HepG2 (cell line): ENCODE data around the gene CHD2. TPM values are rescaled to one million over a fixed set of nuclear protein-coding genes. Genes with fewer than 3 reads are reported as not detected.

Source experiments
- AKAP8 ChIP-seq: sonication (generic); formaldehyde crosslinking; IDR thresholded peaks from 2 replicates; pipeline ENCODE4 v1.5.1; 2020; ENCODE audit warnings: mild to moderate bottlenecking, missing genetic modification reagents
- BRCA1 ChIP-seq: sonication (generic); formaldehyde crosslinking; IDR thresholded peaks from 2 replicates; pipeline ENCODE4 v1.4.0; 2020; ENCODE audit warnings: missing genetic modification reagents
- CC2D1A ChIP-seq: sonication (generic); formaldehyde crosslinking; IDR thresholded peaks from 2 replicates; pipeline ENCODE4 v1.8.1; 2023; ENCODE audit warnings: mild to moderate bottlenecking, missing genetic modification reagents
- HMG20A ChIP-seq: IDR thresholded peaks from 2 replicates; pipeline ENCODE4 v1.6.1; 2016; ENCODE audit warnings: borderline replicate concordance
- IKZF5 ChIP-seq: IDR thresholded peaks from 2 replicates; pipeline ENCODE4 v1.6.1; 2018; ENCODE audit warnings: missing genetic modification reagents, mild to moderate bottlenecking, missing compliant biosample characterization
- IRX3 ChIP-seq: sonication (generic); formaldehyde crosslinking; IDR thresholded peaks from 2 replicates; pipeline ENCODE4 v1.8.1; 2023; ENCODE audit warnings: mild to moderate bottlenecking, low read depth, missing genetic modification reagents, borderline replicate concordance
- NKX3-1 ChIP-seq: sonication (generic); formaldehyde crosslinking; IDR thresholded peaks from 2 replicates; pipeline ENCODE4 v1.5.0; 2020; ENCODE audit warnings: missing genetic modification reagents
- POLR2A ChIP-seq, 2 experiments: IDR thresholded peaks; 2 replicates each; pipeline ENCODE4 v1.6.1; 2011; ENCODE audit warnings: low read depth in 2 of 2, low read length in 2 of 2, mild to moderate bottlenecking in 1 of 2, moderate library complexity in 1 of 2; ENCODE audit not compliant: insufficient read depth in 1 of 2
- PRMT3 ChIP-seq: sonication (generic); formaldehyde crosslinking; IDR thresholded peaks from 2 replicates; pipeline ENCODE4 v1.8.1; 2022; ENCODE audit warnings: low read depth, mild to moderate bottlenecking, moderate library complexity, missing genetic modification reagents, borderline replicate concordance
- RARA ChIP-seq: IDR thresholded peaks from 2 replicates; pipeline ENCODE4 v1.6.1; 2016; ENCODE audit warnings: missing genetic modification reagents, missing compliant biosample characterization
- SCMH1 ChIP-seq: sonication (generic); formaldehyde crosslinking; IDR thresholded peaks from 2 replicates; pipeline ENCODE4 v1.9.0; 2021; ENCODE audit warnings: missing genetic modification reagents, mild to moderate bottlenecking, borderline replicate concordance
- SKIL ChIP-seq: sonication (generic); formaldehyde crosslinking; IDR thresholded peaks from 2 replicates; pipeline ENCODE4 v1.8.0; 2022; ENCODE audit warnings: missing genetic modification reagents, mild to moderate bottlenecking, moderate library complexity, borderline replicate concordance
- SRSF1 ChIP-seq: fragments of 200-400 bp; formaldehyde crosslinking; optimal IDR thresholded peaks from 2 replicates; pipeline ENCODE3; 2017; ENCODE audit warnings: mild to moderate bottlenecking, low read depth, low read length, moderate library complexity
- TAF15 ChIP-seq: fragments of 200-400 bp; formaldehyde crosslinking; IDR thresholded peaks from one replicate; pipeline ENCODE4 v1.6.1; 2018; ENCODE audit warnings: mild to moderate bottlenecking, low read depth, low read length; ENCODE audit not compliant: poor library complexity, severe bottlenecking
- TFE3 ChIP-seq: IDR thresholded peaks from 2 replicates; pipeline ENCODE4 v1.6.1; 2016
- TOE1 ChIP-seq: sonication (generic); formaldehyde crosslinking; IDR thresholded peaks from 2 replicates; pipeline ENCODE4 v1.4.0; 2020; ENCODE audit warnings: mild to moderate bottlenecking, missing genetic modification reagents
- ZBTB37 ChIP-seq: sonication (generic); formaldehyde crosslinking; IDR thresholded peaks from 2 replicates; pipeline ENCODE4 v1.4.0; 2020; ENCODE audit warnings: mild to moderate bottlenecking, missing genetic modification reagents
- ZKSCAN1 ChIP-seq: fragments of 150-350 bp; IDR thresholded peaks from 2 replicates; pipeline ENCODE4 v1.6.1; 2014; ENCODE audit warnings: low read length
- ZNF224 ChIP-seq: sonication (generic); formaldehyde crosslinking; IDR thresholded peaks from 2 replicates; pipeline ENCODE4 v1.5.0; 2020; ENCODE audit warnings: mild to moderate bottlenecking, missing genetic modification reagents
- ZNF577 ChIP-seq: sonication (generic); formaldehyde crosslinking; IDR thresholded peaks from 2 replicates; pipeline ENCODE4 v1.4.0; 2020; ENCODE audit warnings: mild to moderate bottlenecking, low read depth, missing genetic modification reagents, borderline replicate concordance
- ZNF597 ChIP-seq: sonication (generic); formaldehyde crosslinking; IDR thresholded peaks from 2 replicates; pipeline ENCODE4 v1.5.0; 2020; ENCODE audit warnings: missing genetic modification reagents
- ZNF598 ChIP-seq: sonication (generic); formaldehyde crosslinking; IDR thresholded peaks from 2 replicates; pipeline ENCODE4 v1.5.1; 2020; ENCODE audit warnings: mild to moderate bottlenecking, missing genetic modification reagents, borderline replicate concordance
- ZNF83 ChIP-seq: sonication (generic); formaldehyde crosslinking; IDR thresholded peaks from 2 replicates; pipeline ENCODE4 v1.4.0; 2020; ENCODE audit warnings: missing genetic modification reagents, mild to moderate bottlenecking, borderline replicate concordance
- polyA plus RNA-seq, 8 experiments: library from polyadenylated mRNA; depleted of rRNA in 3 of 8; stranded (reverse) in 7 of 8; unstranded in 1 of 8; fragments of >200 nt; fragmentation: Illumina TruSeq in 4 of 8; extraction: Trizol in 4 of 8; gene quantifications; 2 replicates each; pipeline versions ENCODE4 v1.2.1 to v1.2.3, GENCODE V29; 2011 to 2016; ENCODE audit warnings: low read depth in 4 of 8, missing spikeins in 1 of 8, mixed read lengths in 1 of 8; ENCODE audit not compliant: insufficient read depth in 1 of 8
- total RNA-seq, 5 experiments: library from RNA; depleted of rRNA; stranded (reverse); fragments of >200 nt; fragmentation: Illumina TruSeq; extraction: Trizol; gene quantifications; 2 replicates each; pipeline ENCODE4 v1.2.3, GENCODE V29; 2016; ENCODE audit warnings: low read depth in 1 of 5

Gene CHD2
- total and polyA plus RNA-seq, 2 of the 13 experiments (the other 11 are each of a cell fraction or from before 2014, with no cell fraction given), result 54.0 to 54.1 TPM

- TF ChIP-seq ZNF597 (CRISPR knock-in tag), result no peak
- TF ChIP-seq ZNF577, result no peak
- TF ChIP-seq AKAP8 (CRISPR knock-in tag), result no peak
- no peak for TF ChIP-seq IRX3 (CRISPR knock-in tag)
- TF ChIP-seq BRCA1 (CRISPR knock-in tag), result no peak
- TF ChIP-seq SKIL, result no peak
- no peak for TF ChIP-seq PRMT3 (CRISPR knock-in tag)
- no peak for TF ChIP-seq CC2D1A (CRISPR knock-in tag)
- TF ChIP-seq SCMH1 (CRISPR knock-in tag), result no peak
- peak; percentile 78; the same call in 1 of the 2 replicates for TF ChIP-seq TFE3 (CRISPR knock-in tag)
- TF ChIP-seq POLR2A (IDR thresholded peaks at IDR 0.05; ENCODE audit: insufficient read depth in 1 of 2, low read depth in 2 of 2, low read length in 2 of 2), result peak; percentile 97 to 100
- TF ChIP-seq ZBTB37, result no peak
- no peak for TF ChIP-seq HMG20A
- TF ChIP-seq ZNF83 (CRISPR knock-in tag), result no peak
- peak; percentile 33; the same call in 1 of the 2 replicates for TF ChIP-seq RARA (CRISPR knock-in tag)
- no peak for TF ChIP-seq NKX3-1 (CRISPR knock-in tag)
- no peak for TF ChIP-seq TOE1
- TF ChIP-seq ZNF598, result 0 out of 2 replicates have a peak, but pooled peaks have one; percentile 26
- TF ChIP-seq IKZF5 (CRISPR knock-in tag), result peak; percentile 78
- no peak for TF ChIP-seq TAF15
- no peak for TF ChIP-seq ZKSCAN1
- peak; percentile 55 for TF ChIP-seq SRSF1
- TF ChIP-seq ZNF224 (CRISPR knock-in tag), result no peak
Measured at GRCh38 chr15:92899948-92900730, at the start of gene CHD2 (continued).
